Measurements from ENCODE around the gene MAPK8IP3.
"Not testable (repeated sequence)": the region's sequence is repeated elsewhere in the genome, so short reads cannot be mapped to it uniquely, and the experiment has no call there.

The MAPK8IP3 gene

GRCh38 chr16:1691276-1691675 is 14.7 kb upstream of the MAPK8IP3 start:
- no peak for DNase-seq (ENCODE audit: extremely low read depth, low read depth)
- TF ChIP-seq, protein P1, sequence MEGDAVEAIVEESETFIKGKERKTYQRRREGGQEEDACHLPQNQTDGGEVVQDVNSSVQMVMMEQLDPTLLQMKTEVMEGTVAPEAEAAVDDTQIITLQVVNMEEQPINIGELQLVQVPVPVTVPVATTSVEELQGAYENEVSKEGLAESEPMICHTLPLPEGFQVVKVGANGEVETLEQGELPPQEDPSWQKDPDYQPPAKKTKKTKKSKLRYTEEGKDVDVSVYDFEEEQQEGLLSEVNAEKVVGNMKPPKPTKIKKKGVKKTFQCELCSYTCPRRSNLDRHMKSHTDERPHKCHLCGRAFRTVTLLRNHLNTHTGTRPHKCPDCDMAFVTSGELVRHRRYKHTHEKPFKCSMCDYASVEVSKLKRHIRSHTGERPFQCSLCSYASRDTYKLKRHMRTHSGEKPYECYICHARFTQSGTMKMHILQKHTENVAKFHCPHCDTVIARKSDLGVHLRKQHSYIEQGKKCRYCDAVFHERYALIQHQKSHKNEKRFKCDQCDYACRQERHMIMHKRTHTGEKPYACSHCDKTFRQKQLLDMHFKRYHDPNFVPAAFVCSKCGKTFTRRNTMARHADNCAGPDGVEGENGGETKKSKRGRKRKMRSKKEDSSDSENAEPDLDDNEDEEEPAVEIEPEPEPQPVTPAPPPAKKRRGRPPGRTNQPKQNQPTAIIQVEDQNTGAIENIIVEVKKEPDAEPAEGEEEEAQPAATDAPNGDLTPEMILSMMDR (IDR thresholded peaks at IDR 0.05; ENCODE audit: low read depth, low read length) = peak; percentile 34

DNA sequence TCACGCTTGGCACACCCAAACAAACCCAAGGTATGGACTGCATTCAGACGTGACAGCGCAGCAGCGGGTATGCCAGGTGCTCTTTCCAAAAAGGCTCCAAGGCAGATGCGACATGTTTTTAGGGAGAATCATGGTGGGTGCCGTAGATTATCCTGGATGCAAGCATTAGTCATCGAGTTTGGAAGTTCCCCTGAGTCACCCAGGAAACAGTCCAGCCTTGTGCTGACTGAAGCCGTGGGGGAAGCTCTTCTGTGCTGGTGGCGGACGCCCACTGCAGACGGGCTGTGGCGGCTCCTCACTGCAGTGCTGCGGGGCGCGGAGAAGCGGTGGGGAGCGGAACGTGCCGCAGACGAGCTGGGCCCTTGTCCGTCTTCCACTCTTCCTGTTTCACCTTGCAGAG is 14.0 kb upstream of the MAPK8IP3 start:
- no peak for DNase-seq (ENCODE audit: extremely low read depth, low read depth)

DNA sequence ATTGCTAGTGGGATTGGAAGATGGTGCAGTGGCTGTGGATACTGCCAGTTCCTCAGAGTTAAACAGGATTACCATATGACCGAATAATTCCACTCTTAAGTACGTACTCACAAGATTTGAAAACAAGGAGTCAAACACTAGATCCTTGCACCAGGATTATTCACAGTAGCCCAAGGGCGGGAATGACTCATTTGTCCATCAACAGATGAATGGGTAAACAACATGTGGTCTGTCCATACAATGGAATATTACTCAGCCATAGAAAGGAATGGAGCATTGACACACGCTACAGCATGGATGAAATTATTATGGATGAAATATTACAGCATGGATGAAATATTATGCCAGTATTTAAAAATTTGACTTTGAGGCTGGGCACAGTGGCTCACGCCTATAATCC is 9.1 kb upstream of the MAPK8IP3 start:
- TF ChIP-seq, protein P1 (IDR thresholded peaks at IDR 0.05; ENCODE audit: low read depth, low read length) = no peak
- DNase-seq (ENCODE audit: extremely low read depth, low read depth) = no peak

More for the DNA sequence above, 14.0 kb upstream of the MAPK8IP3 start:
- TF ChIP-seq, protein P1 (IDR thresholded peaks at IDR 0.05; ENCODE audit: low read depth, low read length) = no peak

DNA sequence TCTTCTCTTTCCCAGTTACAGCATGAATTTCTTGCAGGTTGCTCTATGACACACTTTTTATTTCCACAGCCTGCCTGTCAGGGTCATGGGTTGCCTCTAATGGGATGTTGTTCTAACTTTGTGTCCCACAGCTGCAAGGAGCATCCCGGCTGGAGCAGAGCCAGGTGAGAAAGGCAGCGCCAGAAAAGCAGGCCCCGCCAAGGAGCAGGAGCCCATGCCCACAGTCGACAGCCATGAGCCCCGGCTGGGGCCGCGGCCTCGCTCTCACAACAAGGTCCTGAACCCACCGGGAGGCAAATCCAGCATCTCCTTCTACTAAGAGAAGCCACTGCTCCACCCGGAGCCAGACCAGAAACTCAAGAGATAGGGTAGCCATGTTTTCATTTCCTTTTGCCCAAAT is 7.3 kb upstream of the MAPK8IP3 start:
- DNase-seq (ENCODE audit: extremely low read depth, low read depth) = no peak
- TF ChIP-seq, protein P1 (IDR thresholded peaks at IDR 0.05; ENCODE audit: low read depth, low read length) = no peak

GRCh38 chr16:1700246-1700645 is 5.7 kb upstream of the MAPK8IP3 start:
- TF ChIP-seq, protein P1 (IDR thresholded peaks at IDR 0.05; ENCODE audit: low read depth, low read length) = no peak
- no peak for DNase-seq (ENCODE audit: extremely low read depth, low read depth)

GRCh38 chr16:1701216-1701878 is 4.6 kb upstream of the MAPK8IP3 start:
- TF ChIP-seq, protein P1 (IDR thresholded peaks at IDR 0.05; ENCODE audit: low read depth, low read length) = no peak
- no peak for DNase-seq (ENCODE audit: extremely low read depth, low read depth)

DNA sequence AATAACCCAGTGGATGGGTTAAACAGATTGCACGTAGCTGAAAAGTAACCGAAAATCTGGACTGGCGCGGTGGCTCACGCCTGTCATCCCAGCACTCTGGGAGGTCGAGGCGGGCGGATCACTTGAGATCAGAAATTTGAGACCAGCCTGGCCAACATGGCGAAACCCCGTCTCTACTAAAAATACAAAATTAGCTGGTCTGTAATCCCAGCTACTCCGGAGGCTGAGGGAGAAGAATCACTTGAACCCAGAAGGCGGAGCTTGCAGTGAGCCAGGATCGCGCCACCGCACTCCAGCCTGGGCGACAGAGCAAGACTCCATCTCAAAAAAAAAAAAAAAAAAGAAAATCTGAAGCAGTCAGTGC is 689 bp upstream of the MAPK8IP3 start:
- not testable (repeated sequence) for DNase-seq (ENCODE audit: extremely low read depth, low read depth)

Measured in AG09319 (cell line).